K562 (cell line): ENCODE data around the gene OR5T3. TPM values are rescaled to one million over a fixed set of nuclear protein-coding genes. Genes with fewer than 3 reads are reported as not detected.
"Not testable (repeated sequence)": the region's sequence is repeated elsewhere in the genome, so short reads cannot be mapped to it uniquely, and the experiment has no call there.

Experiments used
- ATAC-seq: fragments of 200-7000 bp; cut with Tn5 transposase; 3 replicates; pipeline ENCODE4 v1.9.1; 2020; ENCODE audit warnings: moderate library complexity
- BruUV-seq: library from RNA; stranded (reverse); fragments of 400-500 nt; replicated peaks from 2 replicates; lab custom pipeline; 2021; lab: Mats Ljungman, UMichigan
- CTCF ChIA-PET: fragments of 300-600 bp; formaldehyde crosslinking; extraction: SDS; loops from one replicate; lab custom pipeline; 2021; ENCODE audit warnings: low intra/inter-chr PET ratio; lab: Yijun Ruan, JAX
- POLR2A ChIA-PET: fragments of 300-600, 350-650 bp; sonication (Branson Sonifier 250); formaldehyde crosslinking; extraction: SDS; loops from one replicate; lab custom pipeline; 2021; ENCODE audit warnings: antibody characterized with exemption, inconsistent platforms; lab: Yijun Ruan, JAX
- DNase-seq, 4 experiments: peaks; one replicate each; pipeline versions ENCODE4 v3.0.0 to v3.0.0-alpha.2; 2011 to 2018; ENCODE audit warnings: low spot score in 3 of 4, mixed read lengths in 3 of 4; ENCODE audit errors: extremely low read depth in 1 of 4
- FAIRE-seq: peaks from 2 replicates; lab custom pipeline; 2011; peaks lifted over from hg19 to GRCh38; lab: Jason Lieb, UNC
- H2AFZ ChIP-seq: 2 replicates; pipeline ENCODE4 v1.6.0; 2011; ENCODE audit warnings: low read depth, low read length, control low read depth, inconsistent platforms
- H3K27ac ChIP-seq: fragments of 200-600 bp; 3 replicates; pipeline ENCODE4 v1.8.0; 2011; ENCODE audit warnings: low read depth, mild to moderate bottlenecking, control low read depth, inconsistent platforms, low read length, moderate library complexity, mixed read lengths; ENCODE audit errors: extremely low read depth
- H3K27me3 ChIP-seq, 2 experiments: fragments of 300-600 bp in 1 of 2; 2 replicates in 1 of 2; 3 replicates in 1 of 2; pipeline versions ENCODE4 v1.6.0 to v1.8.0; 2011; ENCODE audit warnings: inconsistent platforms in 2 of 2, low read length in 2 of 2, mild to moderate bottlenecking in 1 of 2, mixed read lengths in 1 of 2, moderate library complexity in 1 of 2; ENCODE audit not compliant: control insufficient read depth in 2 of 2, insufficient read depth in 2 of 2
- H3K36me3 ChIP-seq: fragments of 300-600 bp; 3 replicates; pipeline ENCODE4 v1.8.0; 2011; ENCODE audit warnings: mild to moderate bottlenecking, low read length, inconsistent platforms; ENCODE audit not compliant: control insufficient read depth, insufficient read depth
- H3K4me1 ChIP-seq, 2 experiments: fragments of 200-600 bp in 1 of 2; replicated peaks in 1 of 2; 2 replicates in 1 of 2; 3 replicates in 1 of 2; pipeline versions ENCODE4 v1.5.1 to v1.8.0; 2011; ENCODE audit warnings: inconsistent platforms in 2 of 2, low read length in 2 of 2, mild to moderate bottlenecking in 1 of 2, mixed read lengths in 1 of 2, moderate library complexity in 1 of 2; ENCODE audit not compliant: control insufficient read depth in 2 of 2, insufficient read depth in 2 of 2
- H3K4me2 ChIP-seq: 2 replicates; pipeline ENCODE4 v1.6.1; 2011; ENCODE audit warnings: low read length, control low read depth, inconsistent platforms, mixed read lengths; ENCODE audit not compliant: insufficient read depth
- H3K4me3 ChIP-seq: fragments of 200-600 bp; sonication (generic), shearing (Covaris generic); 2 replicates; pipeline ENCODE4 v1.5.1; 2016; ENCODE audit warnings: control low read depth, inconsistent platforms
- H3K79me2 ChIP-seq: fragments of 200-600 bp; 3 replicates; pipeline ENCODE4 v1.8.0; 2011; ENCODE audit warnings: low read length, inconsistent platforms; ENCODE audit not compliant: control insufficient read depth, insufficient read depth
- H3K9ac ChIP-seq, 2 experiments: 2 replicates each; pipeline versions ENCODE4 v1.6.0 to v1.6.1; 2011; ENCODE audit warnings: low read depth in 2 of 2, low read length in 2 of 2, control low read depth in 1 of 2, inconsistent platforms in 1 of 2, mild to moderate bottlenecking in 1 of 2, mixed read lengths in 1 of 2; ENCODE audit not compliant: insufficient read depth in 1 of 2
- H3K9me1 ChIP-seq: one replicate; pipeline ENCODE4 v1.6.0; 2011; ENCODE audit warnings: inconsistent platforms, mild to moderate bottlenecking, low read length, moderate library complexity; ENCODE audit not compliant: control insufficient read depth, insufficient read depth
- H3K9me3 ChIP-seq: replicated peaks from 2 replicates; pipeline ENCODE4 v1.5.1; 2011; ENCODE audit warnings: low read depth, low read length, inconsistent platforms; ENCODE audit not compliant: control insufficient read depth, insufficient read depth
- H4K20me1 ChIP-seq: replicated peaks from 2 replicates; pipeline ENCODE4 v1.6.1; 2011; ENCODE audit warnings: low read length, inconsistent platforms, mixed read lengths; ENCODE audit not compliant: control insufficient read depth, insufficient read depth
- CEBPG ChIP-seq, 3 experiments: fragments of 200-800 bp in 1 of 3; sonication (Bioruptor generic) in 1 of 3; sonication (generic) in 1 of 3; formaldehyde crosslinking in 1 of 3; IDR thresholded peaks in 2 of 3; conservative IDR thresholded peaks in 1 of 3; 2 replicates each; pipeline versions ENCODE4 v1.6.1 to v1.8.0; 2016 to 2022; ENCODE audit warnings: missing compliant biosample characterization in 2 of 3, missing genetic modification characterization in 2 of 3, mild to moderate bottlenecking in 1 of 3, missing genetic modification reagents in 1 of 3
- SIN3A ChIP-seq, 2 experiments: fragments of 150-350 bp in 1 of 2; IDR thresholded peaks; 2 replicates each; pipeline ENCODE4 v1.6.1; 2011 to 2016; ENCODE audit warnings: borderline replicate concordance in 2 of 2, low read depth in 2 of 2, low read length in 2 of 2, mild to moderate bottlenecking in 2 of 2, moderate library complexity in 2 of 2; ENCODE audit not compliant: control insufficient read depth in 1 of 2
- WGBS: fragments of 100-300 bp; shearing (Covaris generic); methylation state at CpG from one replicate; pipeline ENCODE4 v1.1.6; 2016; ENCODE audit warnings: low coverage, mixed read lengths; ENCODE audit not compliant: insufficient coverage; ENCODE audit errors: missing lambda C conversion rate; 5-methylcytosine and 5-hydroxymethylcytosine counted together
- in situ Hi-C: fragments of 300-500 bp; cut with MboI; formaldehyde crosslinking; loops from 4 replicates; pipeline ENCODE4 v1.15.0; 2018; ENCODE audit warnings: inconsistent platforms, mixed read lengths
- intact Hi-C: fragments of 100-400 bp; cut with micrococcal nuclease; formaldehyde crosslinking; loops from 2 replicates; pipeline ENCODE4 v1.14.2; 2022
- polyA plus RNA-seq, 8 experiments: library from polyadenylated mRNA; depleted of rRNA in 4 of 8; stranded (reverse) in 5 of 8; unstranded in 3 of 8; fragments of >200 nt; fragmentation: Nextera tagmentation in 2 of 8; fragmentation: Illumina TruSeq in 1 of 8; extraction: Ambion mirVana in 2 of 8; extraction: Trizol in 1 of 8; gene quantifications; 2 replicates each; pipeline versions ENCODE4 v1.2.1 to v1.2.3, GENCODE V29; 2011 to 2014; ENCODE audit warnings: inconsistent platforms in 1 of 8, missing spikeins in 1 of 8
- total RNA-seq, 7 experiments: library from RNA; depleted of rRNA in 6 of 7; stranded (reverse); fragments of >200 nt in 6 of 7; fragmentation: Illumina TruSeq in 2 of 7; extraction: Trizol in 2 of 7; gene quantifications; 2 replicates each; pipeline versions ENCODE4 v1.2.1 to v1.2.3, GENCODE V29; 2011 to 2021; ENCODE audit warnings: low replicate concordance in 1 of 7
- TF ChIP-seq, protein P1 (sequence below): fragments of 450-650 bp; IDR thresholded peaks from 2 replicates; pipeline ENCODE4 v1.6.1; 2016; ENCODE audit warnings: mild to moderate bottlenecking, moderate library complexity

The OR5T3 gene
- total and polyA plus RNA-seq, 9 of the 15 experiments (the other 6 are each of a cell fraction or from before 2014, with no cell fraction given) = not detected

DNA sequence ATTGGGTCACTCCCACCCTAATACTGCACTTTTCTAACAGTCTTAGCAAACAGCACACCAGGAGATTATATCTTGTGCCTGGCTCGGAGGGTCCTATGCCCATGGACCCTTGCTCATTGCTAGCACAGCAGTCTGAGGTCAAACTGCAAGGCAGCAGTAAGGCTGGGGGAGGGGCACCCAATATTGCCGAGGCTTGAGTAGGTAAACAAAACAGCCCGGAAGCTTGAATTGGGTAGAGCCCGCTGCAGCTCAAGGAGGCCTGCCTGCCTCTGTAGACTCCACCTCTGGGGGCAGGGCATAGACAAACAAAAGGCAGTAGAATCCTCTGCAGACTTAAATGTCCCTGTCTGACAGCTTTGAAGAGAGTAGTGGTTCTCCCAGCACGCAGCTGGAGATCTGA lies 32.3 kb upstream of the OR5T3 start:
- CTCF ChIA-PET, DNase-seq, H3K79me2 ChIP-seq, H3K4me3 ChIP-seq, H3K4me1 ChIP-seq, H3K27ac ChIP-seq, H3K9me3 ChIP-seq, BruUV-seq, POLR2A ChIA-PET, H3K27me3 ChIP-seq, H3K36me3 ChIP-seq, H3K4me2 ChIP-seq, FAIRE-seq, H2AFZ ChIP-seq, intact Hi-C loops, H4K20me1 ChIP-seq, ATAC-seq, H3K9ac ChIP-seq, in situ Hi-C loops, H3K9me1 ChIP-seq: not testable (repeated sequence)
- 0% methylated on average over 4 of the region's 5 CpGs for WGBS

DNA sequence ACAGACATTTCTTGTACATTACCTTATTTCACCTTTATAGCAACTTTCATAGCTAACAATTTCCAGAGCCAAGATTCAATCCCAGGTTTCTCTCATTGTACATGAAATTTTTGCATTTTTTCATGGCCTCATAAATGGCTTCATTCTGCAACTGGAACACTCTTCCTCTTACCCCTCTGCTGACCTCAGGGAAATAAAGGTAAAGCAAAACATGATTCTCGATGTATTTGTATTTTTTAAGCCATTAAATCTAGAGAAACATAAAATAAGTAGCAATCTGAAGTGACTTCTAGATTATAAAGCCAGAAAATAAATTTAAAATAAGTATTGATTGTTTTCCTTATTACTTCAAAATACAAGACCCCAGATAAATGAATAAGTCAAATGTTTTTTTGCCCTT lies 17.9 kb upstream of the OR5T3 start, which contains the start of gene OR5T2:
OR5T2 (minus strand) TSS at position 101 of the 400 bp plus-strand sequence. CDS start 1,193 bp downstream, outside the sequence.
- POLR2A ChIA-PET = no interaction called here
- H3K27ac ChIP-seq = no peak within 1 kb of the TSS
- intact Hi-C loops = loop anchor here (10.0 kb wide), 1 partner anchor 49 kb away; no protein-coding TSS in a partner anchor
- no peak within 1 kb of the TSS for H3K4me3 ChIP-seq
- no peaks in the 10 kb centered on the region for H3K27me3 ChIP-seq
- in situ Hi-C loops = no loop called here
- ATAC-seq = no peak
- no peak within 1 kb of the TSS for H2AFZ ChIP-seq
- H3K36me3 ChIP-seq = no peaks in the 10 kb centered on the region
- no peaks in the 10 kb centered on the region; the same call in 1 of the 2 replicates for H3K9me3 ChIP-seq
- no TSS peak for BruUV-seq
- no peak for FAIRE-seq
- 0% methylated on average over 1 of the region's 1 CpG for WGBS
- no peaks in the 10 kb centered on the region for H3K9me1 ChIP-seq
- H3K9ac ChIP-seq = no peak within 1 kb of the TSS
- no peak within 1 kb of the TSS for H3K4me2 ChIP-seq
- no peaks in the 10 kb centered on the region for H3K4me1 ChIP-seq
- CTCF ChIA-PET = no interaction called here
- no peaks in the 10 kb centered on the region for H4K20me1 ChIP-seq
- no peak for DNase-seq
- no peaks in the 10 kb centered on the region for H3K79me2 ChIP-seq
- no peak for TF ChIP-seq CEBPG (CRISPR knock-in tag; IDR thresholded peaks at IDR 0.05)
- TF ChIP-seq CEBPG (tag; conservative IDR thresholded peaks at IDR 0.05 in 1 of 2, IDR thresholded peaks at IDR 0.05 in 1 of 2) = no peak
- no peak for TF ChIP-seq SIN3A (IDR thresholded peaks at IDR 0.05; ENCODE audit: borderline replicate concordance in 2 of 2, control insufficient read depth in 1 of 2, low read depth in 2 of 2, low read length in 2 of 2)
- TF ChIP-seq, protein P1, sequence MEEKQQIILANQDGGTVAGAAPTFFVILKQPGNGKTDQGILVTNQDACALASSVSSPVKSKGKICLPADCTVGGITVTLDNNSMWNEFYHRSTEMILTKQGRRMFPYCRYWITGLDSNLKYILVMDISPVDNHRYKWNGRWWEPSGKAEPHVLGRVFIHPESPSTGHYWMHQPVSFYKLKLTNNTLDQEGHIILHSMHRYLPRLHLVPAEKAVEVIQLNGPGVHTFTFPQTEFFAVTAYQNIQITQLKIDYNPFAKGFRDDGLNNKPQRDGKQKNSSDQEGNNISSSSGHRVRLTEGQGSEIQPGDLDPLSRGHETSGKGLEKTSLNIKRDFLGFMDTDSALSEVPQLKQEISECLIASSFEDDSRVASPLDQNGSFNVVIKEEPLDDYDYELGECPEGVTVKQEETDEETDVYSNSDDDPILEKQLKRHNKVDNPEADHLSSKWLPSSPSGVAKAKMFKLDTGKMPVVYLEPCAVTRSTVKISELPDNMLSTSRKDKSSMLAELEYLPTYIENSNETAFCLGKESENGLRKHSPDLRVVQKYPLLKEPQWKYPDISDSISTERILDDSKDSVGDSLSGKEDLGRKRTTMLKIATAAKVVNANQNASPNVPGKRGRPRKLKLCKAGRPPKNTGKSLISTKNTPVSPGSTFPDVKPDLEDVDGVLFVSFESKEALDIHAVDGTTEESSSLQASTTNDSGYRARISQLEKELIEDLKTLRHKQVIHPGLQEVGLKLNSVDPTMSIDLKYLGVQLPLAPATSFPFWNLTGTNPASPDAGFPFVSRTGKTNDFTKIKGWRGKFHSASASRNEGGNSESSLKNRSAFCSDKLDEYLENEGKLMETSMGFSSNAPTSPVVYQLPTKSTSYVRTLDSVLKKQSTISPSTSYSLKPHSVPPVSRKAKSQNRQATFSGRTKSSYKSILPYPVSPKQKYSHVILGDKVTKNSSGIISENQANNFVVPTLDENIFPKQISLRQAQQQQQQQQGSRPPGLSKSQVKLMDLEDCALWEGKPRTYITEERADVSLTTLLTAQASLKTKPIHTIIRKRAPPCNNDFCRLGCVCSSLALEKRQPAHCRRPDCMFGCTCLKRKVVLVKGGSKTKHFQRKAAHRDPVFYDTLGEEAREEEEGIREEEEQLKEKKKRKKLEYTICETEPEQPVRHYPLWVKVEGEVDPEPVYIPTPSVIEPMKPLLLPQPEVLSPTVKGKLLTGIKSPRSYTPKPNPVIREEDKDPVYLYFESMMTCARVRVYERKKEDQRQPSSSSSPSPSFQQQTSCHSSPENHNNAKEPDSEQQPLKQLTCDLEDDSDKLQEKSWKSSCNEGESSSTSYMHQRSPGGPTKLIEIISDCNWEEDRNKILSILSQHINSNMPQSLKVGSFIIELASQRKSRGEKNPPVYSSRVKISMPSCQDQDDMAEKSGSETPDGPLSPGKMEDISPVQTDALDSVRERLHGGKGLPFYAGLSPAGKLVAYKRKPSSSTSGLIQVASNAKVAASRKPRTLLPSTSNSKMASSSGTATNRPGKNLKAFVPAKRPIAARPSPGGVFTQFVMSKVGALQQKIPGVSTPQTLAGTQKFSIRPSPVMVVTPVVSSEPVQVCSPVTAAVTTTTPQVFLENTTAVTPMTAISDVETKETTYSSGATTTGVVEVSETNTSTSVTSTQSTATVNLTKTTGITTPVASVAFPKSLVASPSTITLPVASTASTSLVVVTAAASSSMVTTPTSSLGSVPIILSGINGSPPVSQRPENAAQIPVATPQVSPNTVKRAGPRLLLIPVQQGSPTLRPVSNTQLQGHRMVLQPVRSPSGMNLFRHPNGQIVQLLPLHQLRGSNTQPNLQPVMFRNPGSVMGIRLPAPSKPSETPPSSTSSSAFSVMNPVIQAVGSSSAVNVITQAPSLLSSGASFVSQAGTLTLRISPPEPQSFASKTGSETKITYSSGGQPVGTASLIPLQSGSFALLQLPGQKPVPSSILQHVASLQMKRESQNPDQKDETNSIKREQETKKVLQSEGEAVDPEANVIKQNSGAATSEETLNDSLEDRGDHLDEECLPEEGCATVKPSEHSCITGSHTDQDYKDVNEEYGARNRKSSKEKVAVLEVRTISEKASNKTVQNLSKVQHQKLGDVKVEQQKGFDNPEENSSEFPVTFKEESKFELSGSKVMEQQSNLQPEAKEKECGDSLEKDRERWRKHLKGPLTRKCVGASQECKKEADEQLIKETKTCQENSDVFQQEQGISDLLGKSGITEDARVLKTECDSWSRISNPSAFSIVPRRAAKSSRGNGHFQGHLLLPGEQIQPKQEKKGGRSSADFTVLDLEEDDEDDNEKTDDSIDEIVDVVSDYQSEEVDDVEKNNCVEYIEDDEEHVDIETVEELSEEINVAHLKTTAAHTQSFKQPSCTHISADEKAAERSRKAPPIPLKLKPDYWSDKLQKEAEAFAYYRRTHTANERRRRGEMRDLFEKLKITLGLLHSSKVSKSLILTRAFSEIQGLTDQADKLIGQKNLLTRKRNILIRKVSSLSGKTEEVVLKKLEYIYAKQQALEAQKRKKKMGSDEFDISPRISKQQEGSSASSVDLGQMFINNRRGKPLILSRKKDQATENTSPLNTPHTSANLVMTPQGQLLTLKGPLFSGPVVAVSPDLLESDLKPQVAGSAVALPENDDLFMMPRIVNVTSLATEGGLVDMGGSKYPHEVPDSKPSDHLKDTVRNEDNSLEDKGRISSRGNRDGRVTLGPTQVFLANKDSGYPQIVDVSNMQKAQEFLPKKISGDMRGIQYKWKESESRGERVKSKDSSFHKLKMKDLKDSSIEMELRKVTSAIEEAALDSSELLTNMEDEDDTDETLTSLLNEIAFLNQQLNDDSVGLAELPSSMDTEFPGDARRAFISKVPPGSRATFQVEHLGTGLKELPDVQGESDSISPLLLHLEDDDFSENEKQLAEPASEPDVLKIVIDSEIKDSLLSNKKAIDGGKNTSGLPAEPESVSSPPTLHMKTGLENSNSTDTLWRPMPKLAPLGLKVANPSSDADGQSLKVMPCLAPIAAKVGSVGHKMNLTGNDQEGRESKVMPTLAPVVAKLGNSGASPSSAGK = no peak
